CD14-positive monocyte (primary cell): Measurements from ENCODE around the gene CELSR1. TPM values are rescaled to one million over a fixed set of nuclear protein-coding genes. Genes with fewer than 3 reads are reported as not detected.

Source experiments
- DNase-seq, 3 donors: peaks; one replicate each; pipeline ENCODE4 v3.0.0-alpha.2; 2011 to 2022
- H2AFZ ChIP-seq: 2 replicates; pipeline ENCODE4 v1.6.0; 2012; ENCODE audit warnings: mild to moderate bottlenecking, low read depth, low read length, inconsistent platforms; ENCODE audit not compliant: insufficient read depth, poor library complexity, severe bottlenecking
- H3K27ac ChIP-seq, 2 donors: 1 replicate in 1 of 2; 2 replicates in 1 of 2; pipeline ENCODE4 v1.5.1; 2012 to 2013; ENCODE audit warnings: low read length in 2 of 2, control low read depth in 1 of 2, inconsistent platforms in 1 of 2, low read depth in 1 of 2, mild to moderate bottlenecking in 1 of 2
- H3K27me3 ChIP-seq, 2 donors: one replicate each; pipeline versions ENCODE4 v1.6.0 to v1.6.1; 2011 to 2013; ENCODE audit warnings: low read length in 2 of 2; ENCODE audit not compliant: control insufficient read depth in 2 of 2, insufficient read depth in 2 of 2
- H3K36me3 ChIP-seq, 2 donors: replicated peaks in 1 of 2; 1 replicate in 1 of 2; 2 replicates in 1 of 2; pipeline versions ENCODE4 v1.5.1 to v1.6.1; 2012 to 2013; ENCODE audit warnings: low read length in 2 of 2, control low read depth in 1 of 2, inconsistent platforms in 1 of 2, mild to moderate bottlenecking in 1 of 2; ENCODE audit not compliant: insufficient read depth in 2 of 2, control insufficient read depth in 1 of 2
- H3K4me1 ChIP-seq, 2 donors: 1 replicate in 1 of 2; 2 replicates in 1 of 2; pipeline versions ENCODE4 v1.5.1 to v1.6.1; 2012 to 2013; ENCODE audit warnings: low read length in 2 of 2, control low read depth in 1 of 2, inconsistent platforms in 1 of 2, mild to moderate bottlenecking in 1 of 2, moderate library complexity in 1 of 2; ENCODE audit not compliant: insufficient read depth in 2 of 2, control insufficient read depth in 1 of 2
- H3K4me2 ChIP-seq: replicated peaks from 2 replicates; pipeline ENCODE3; 2012; ENCODE audit warnings: low read length, moderate library complexity, mild to moderate bottlenecking; ENCODE audit not compliant: poor library complexity, severe bottlenecking; ENCODE audit errors: extremely low read depth
- H3K4me3 ChIP-seq, 3 experiments: fragments of 200-600 bp in 1 of 3; sonication (generic) in 1 of 3; replicated peaks in 1 of 3; 1 replicate in 2 of 3; 2 replicates in 1 of 3; pipeline ENCODE4 v1.5.1; 2011 to 2013; ENCODE audit warnings: low read length in 3 of 3, mild to moderate bottlenecking in 3 of 3, control low read depth in 2 of 3, low read depth in 2 of 3, inconsistent platforms in 1 of 3, moderate library complexity in 1 of 3
- H3K79me2 ChIP-seq: 2 replicates; pipeline ENCODE4 v1.6.0; 2012; ENCODE audit warnings: mild to moderate bottlenecking, control low read depth, inconsistent platforms, low read length, moderate library complexity; ENCODE audit not compliant: insufficient read depth
- H3K9ac ChIP-seq: 2 replicates; pipeline ENCODE4 v1.6.0; 2017; ENCODE audit warnings: low read length, mild to moderate bottlenecking; ENCODE audit not compliant: insufficient read depth, poor library complexity, severe bottlenecking
- H3K9me3 ChIP-seq, 2 donors: replicated peaks in 1 of 2; 1 replicate in 1 of 2; 2 replicates in 1 of 2; pipeline versions ENCODE4 v1.5.1 to v1.6.1; 2012 to 2013; ENCODE audit warnings: low read length in 2 of 2, control low read depth in 1 of 2; ENCODE audit not compliant: control insufficient read depth in 1 of 2, insufficient read depth in 1 of 2
- H4K20me1 ChIP-seq: 2 replicates; pipeline ENCODE4 v1.6.0; 2012; ENCODE audit warnings: mild to moderate bottlenecking, low read length, control low read depth, moderate library complexity; ENCODE audit not compliant: insufficient read depth
- H3K27ac Mint-ChIP-seq, 7 donors: one replicate each; pipeline ENCODE4 v1.8.0; 2020; ENCODE audit warnings: mild to moderate bottlenecking in 7 of 7, mixed read lengths in 7 of 7, moderate library complexity in 6 of 7, inconsistent platforms in 2 of 7
- H3K27me3 Mint-ChIP-seq, 3 donors: one replicate each; pipeline ENCODE4 v1.8.0; 2021 to 2022; ENCODE audit warnings: low read depth in 3 of 3, mild to moderate bottlenecking in 3 of 3, mixed read lengths in 3 of 3, moderate library complexity in 3 of 3, inconsistent platforms in 1 of 3
- H3K36me3 Mint-ChIP-seq, 2 donors: one replicate each; pipeline ENCODE4 v1.8.0; 2020; ENCODE audit warnings: mixed read lengths in 2 of 2, inconsistent platforms in 1 of 2, mild to moderate bottlenecking in 1 of 2
- H3K4me1 Mint-ChIP-seq: one replicate; pipeline ENCODE4 v1.8.0; 2020; ENCODE audit warnings: mild to moderate bottlenecking, mixed read lengths
- H3K4me3 Mint-ChIP-seq, 2 donors: one replicate each; pipeline ENCODE4 v1.8.0; 2020; ENCODE audit warnings: mild to moderate bottlenecking in 2 of 2, mixed read lengths in 2 of 2, moderate library complexity in 1 of 2
- H3K9me3 Mint-ChIP-seq, 7 donors: one replicate each; pipeline ENCODE4 v1.8.0; 2020 to 2022; ENCODE audit warnings: mixed read lengths in 7 of 7, mild to moderate bottlenecking in 6 of 7, moderate library complexity in 6 of 7, inconsistent platforms in 2 of 7
- WGBS: methylation state at CpG from one replicate; pipeline ENCODE4 v1.1.5; 2013; ENCODE audit warnings: missing lambda C conversion rate; ENCODE audit not compliant: insufficient coverage; 5-methylcytosine and 5-hydroxymethylcytosine counted together
- intact Hi-C, 2 donors: fragments of 100-400 bp; cut with micrococcal nuclease; formaldehyde crosslinking; loops; one replicate each; pipeline versions ENCODE4 v1.15.0 to v1.15.1; 2023
- polyA plus RNA-seq, 3 donors: library from polyadenylated mRNA; depleted of rRNA in 1 of 3; unstranded in 2 of 3; stranded (reverse) in 1 of 3; fragments of 300-500 nt in 2 of 3; fragments of >200 nt in 1 of 3; fragmentation: Illumina TruSeq in 2 of 3; gene quantifications; 1 replicate in 2 of 3; 2 replicates in 1 of 3; pipeline ENCODE4 v1.2.3, GENCODE V29; 2012 to 2021
- TF ChIP-seq, protein P1 (sequence below): fragments of 200-600 bp; IDR thresholded peaks from one replicate; pipeline ENCODE4 v1.8.0; 2022; ENCODE audit warnings: antibody characterized with exemption, mild to moderate bottlenecking

The CELSR1 gene
- polyA plus RNA-seq, 3 donors, result 0.16 TPM; not detected in 2

DNA sequence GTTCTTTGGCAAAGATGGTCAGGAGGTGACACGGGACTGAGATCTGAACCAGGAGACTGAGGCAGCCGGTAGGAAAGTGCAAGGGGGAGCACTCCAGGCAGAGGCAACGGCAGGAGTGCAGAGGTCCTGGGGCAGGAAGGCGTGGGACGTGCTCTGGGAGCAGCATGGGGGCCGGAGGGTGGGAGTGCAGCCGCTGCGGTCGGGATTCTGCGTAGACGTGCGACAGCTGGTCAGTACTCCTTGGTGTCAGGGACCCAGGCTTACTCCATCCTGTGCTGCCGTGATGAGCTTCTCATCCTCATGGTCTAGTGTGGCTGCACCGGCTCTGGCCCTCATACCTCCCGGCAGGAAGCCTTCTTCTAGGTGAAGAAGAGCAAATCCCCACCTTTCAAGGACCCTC, 218.8 kb downstream of the CELSR1 start:
- no peak overlapping the region for H3K4me3 ChIP-seq
- H4K20me1 ChIP-seq, result no peaks in the 10 kb centered on the region
- no peaks in the 10 kb centered on the region for H3K4me1 Mint-ChIP-seq
- H3K27me3 ChIP-seq, result no peaks in the 10 kb centered on the region
- H3K4me3 Mint-ChIP-seq, result no peak overlapping the region
- no peak for DNase-seq
- H3K79me2 ChIP-seq, result peaks cover 41% of the 10 kb centered on the region
- 98% methylated on average over 15 of the region's 15 CpGs for WGBS
- no peaks in the 10 kb centered on the region for H3K4me1 ChIP-seq
- H3K9me3 Mint-ChIP-seq, result no peaks in the 10 kb centered on the region
- no peak overlapping the region for H3K9ac ChIP-seq
- no peaks in the 10 kb centered on the region for H3K27me3 Mint-ChIP-seq
- no peak overlapping the region for H3K4me2 ChIP-seq
- intact Hi-C loops, result no loop called here
- no peaks in the 10 kb centered on the region for H3K9me3 ChIP-seq
- peaks cover 60 to 92% of the 10 kb centered on the region in 2 donors for H3K36me3 ChIP-seq
- no peak overlapping the region for H3K27ac ChIP-seq
- H3K27ac Mint-ChIP-seq, result peak overlapping the region in 3 of 7 donors; percentile 6 to 24 (median 20)
- TF ChIP-seq, protein P1, sequence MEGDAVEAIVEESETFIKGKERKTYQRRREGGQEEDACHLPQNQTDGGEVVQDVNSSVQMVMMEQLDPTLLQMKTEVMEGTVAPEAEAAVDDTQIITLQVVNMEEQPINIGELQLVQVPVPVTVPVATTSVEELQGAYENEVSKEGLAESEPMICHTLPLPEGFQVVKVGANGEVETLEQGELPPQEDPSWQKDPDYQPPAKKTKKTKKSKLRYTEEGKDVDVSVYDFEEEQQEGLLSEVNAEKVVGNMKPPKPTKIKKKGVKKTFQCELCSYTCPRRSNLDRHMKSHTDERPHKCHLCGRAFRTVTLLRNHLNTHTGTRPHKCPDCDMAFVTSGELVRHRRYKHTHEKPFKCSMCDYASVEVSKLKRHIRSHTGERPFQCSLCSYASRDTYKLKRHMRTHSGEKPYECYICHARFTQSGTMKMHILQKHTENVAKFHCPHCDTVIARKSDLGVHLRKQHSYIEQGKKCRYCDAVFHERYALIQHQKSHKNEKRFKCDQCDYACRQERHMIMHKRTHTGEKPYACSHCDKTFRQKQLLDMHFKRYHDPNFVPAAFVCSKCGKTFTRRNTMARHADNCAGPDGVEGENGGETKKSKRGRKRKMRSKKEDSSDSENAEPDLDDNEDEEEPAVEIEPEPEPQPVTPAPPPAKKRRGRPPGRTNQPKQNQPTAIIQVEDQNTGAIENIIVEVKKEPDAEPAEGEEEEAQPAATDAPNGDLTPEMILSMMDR, result no peak
- H3K36me3 Mint-ChIP-seq, result peaks cover 76 to 91% of the 10 kb centered on the region in 2 donors
- no peak overlapping the region for H2AFZ ChIP-seq

DNA sequence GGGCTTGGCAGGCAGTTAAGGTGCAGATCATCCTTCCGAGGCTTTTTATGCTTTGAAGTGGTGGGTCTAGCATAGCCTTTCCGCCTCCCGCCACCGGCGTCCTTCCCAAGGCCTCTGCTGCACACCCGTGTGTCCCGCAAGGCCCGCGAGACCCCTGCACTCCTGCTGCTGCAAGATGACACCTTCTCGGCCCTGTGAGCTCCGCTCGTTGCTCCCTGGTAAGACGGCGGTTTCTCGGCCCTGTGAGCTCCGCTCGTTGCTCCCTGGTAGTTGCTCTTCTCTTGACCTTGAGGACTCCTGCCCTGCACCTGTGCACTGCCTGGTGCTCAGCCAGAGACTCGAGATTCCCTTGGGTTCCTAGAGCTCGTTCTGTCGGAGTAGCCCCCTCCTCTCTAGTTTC, 219.8 kb downstream of the CELSR1 start:
- Mint-ChIP-seq H3K27me3 (no peaks in the 10 kb centered on the region), H3K36me3 (peaks cover 69 to 86% of the 10 kb centered on the region in 2 donors), H3K4me1 (no peaks in the 10 kb centered on the region), H3K4me3 (no peak overlapping the region), H3K27ac (peak overlapping the region in 2 of 7 donors; percentile 14 to 36), H3K9me3 (no peaks in the 10 kb centered on the region)
- Histone ChIP-seq H3K9me3 (no peaks in the 10 kb centered on the region), H3K36me3 (peaks cover 51 to 85% of the 10 kb centered on the region in 2 donors), H3K9ac (no peak overlapping the region), H3K79me2 (peaks cover 41% of the 10 kb centered on the region), H4K20me1 (no peaks in the 10 kb centered on the region), H3K4me1 (no peaks in the 10 kb centered on the region), H3K4me3 (no peak overlapping the region), H3K27me3 (no peaks in the 10 kb centered on the region), H2AFZ (no peak overlapping the region), H3K27ac (no peak overlapping the region), H3K4me2 (no peak overlapping the region)
- 98% methylated on average over 16 of the region's 20 CpGs for WGBS
- TF ChIP-seq, protein P1, result no peak
- DNase-seq, result no peak
- intact Hi-C loops, result no loop called here
